ENCODE measurements around the gene TCEA3. TPM values are rescaled to one million over a fixed set of nuclear protein-coding genes. Genes with fewer than 3 reads are reported as not detected.

The TCEA3 gene
- total RNA-seq, 1 experiment from 2014 or later: 1.5 TPM

DNA sequence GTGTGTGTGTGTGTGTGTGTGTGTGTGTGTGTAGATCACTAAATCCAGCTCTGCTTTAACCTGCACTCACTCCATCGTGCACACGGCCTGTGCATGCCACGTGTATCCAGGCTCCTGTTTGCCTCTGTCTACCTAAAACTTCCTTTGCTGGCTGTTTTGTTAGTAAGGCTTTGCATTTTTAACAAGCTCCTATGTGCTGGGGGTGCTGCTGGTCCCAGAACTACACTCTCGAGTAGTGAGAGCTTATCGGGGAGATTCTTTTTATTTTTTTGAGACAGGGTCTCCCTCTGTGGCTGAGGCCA is 596 bp upstream of the TCEA3 start:
- no peak overlapping the region for H3K27ac Mint-ChIP-seq (ENCODE audit: low read depth, unreplicated experiment)
- intact Hi-C loops (cut with micrococcal nuclease): no loop called here
- TF ChIP-seq, protein P1, sequence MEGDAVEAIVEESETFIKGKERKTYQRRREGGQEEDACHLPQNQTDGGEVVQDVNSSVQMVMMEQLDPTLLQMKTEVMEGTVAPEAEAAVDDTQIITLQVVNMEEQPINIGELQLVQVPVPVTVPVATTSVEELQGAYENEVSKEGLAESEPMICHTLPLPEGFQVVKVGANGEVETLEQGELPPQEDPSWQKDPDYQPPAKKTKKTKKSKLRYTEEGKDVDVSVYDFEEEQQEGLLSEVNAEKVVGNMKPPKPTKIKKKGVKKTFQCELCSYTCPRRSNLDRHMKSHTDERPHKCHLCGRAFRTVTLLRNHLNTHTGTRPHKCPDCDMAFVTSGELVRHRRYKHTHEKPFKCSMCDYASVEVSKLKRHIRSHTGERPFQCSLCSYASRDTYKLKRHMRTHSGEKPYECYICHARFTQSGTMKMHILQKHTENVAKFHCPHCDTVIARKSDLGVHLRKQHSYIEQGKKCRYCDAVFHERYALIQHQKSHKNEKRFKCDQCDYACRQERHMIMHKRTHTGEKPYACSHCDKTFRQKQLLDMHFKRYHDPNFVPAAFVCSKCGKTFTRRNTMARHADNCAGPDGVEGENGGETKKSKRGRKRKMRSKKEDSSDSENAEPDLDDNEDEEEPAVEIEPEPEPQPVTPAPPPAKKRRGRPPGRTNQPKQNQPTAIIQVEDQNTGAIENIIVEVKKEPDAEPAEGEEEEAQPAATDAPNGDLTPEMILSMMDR (IDR thresholded peaks at IDR 0.05; ENCODE audit: unreplicated experiment): no peak
- BruUV-seq (replicated peaks): no TSS peak
- H3K36me3 Mint-ChIP-seq (ENCODE audit: insufficient read depth, unreplicated experiment): peaks cover 40% of the 10 kb centered on the region
- H3K4me1 Mint-ChIP-seq (ENCODE audit: insufficient read depth, unreplicated experiment): peaks cover 8% of the 10 kb centered on the region
- CTCF ChIA-PET: interaction anchor here (1.1 kb wide), 1 partner anchor 72 kb away, joined by 6 read pairs; no protein-coding TSS in a partner anchor
- H3K9me3 Mint-ChIP-seq (ENCODE audit: unreplicated experiment): no peaks in the 10 kb centered on the region
- H3K27me3 Mint-ChIP-seq (ENCODE audit: insufficient read depth, unreplicated experiment): no peaks in the 10 kb centered on the region
- no peak overlapping the region for H3K4me3 Mint-ChIP-seq (ENCODE audit: unreplicated experiment)
- DNase-seq (ENCODE audit: unreplicated experiment): no peak
- POLR2A ChIA-PET: interaction anchor here (0.9 kb wide), 1 partner anchor 57 kb away, joined by 3 read pairs; no protein-coding TSS in a partner anchor

DNA sequence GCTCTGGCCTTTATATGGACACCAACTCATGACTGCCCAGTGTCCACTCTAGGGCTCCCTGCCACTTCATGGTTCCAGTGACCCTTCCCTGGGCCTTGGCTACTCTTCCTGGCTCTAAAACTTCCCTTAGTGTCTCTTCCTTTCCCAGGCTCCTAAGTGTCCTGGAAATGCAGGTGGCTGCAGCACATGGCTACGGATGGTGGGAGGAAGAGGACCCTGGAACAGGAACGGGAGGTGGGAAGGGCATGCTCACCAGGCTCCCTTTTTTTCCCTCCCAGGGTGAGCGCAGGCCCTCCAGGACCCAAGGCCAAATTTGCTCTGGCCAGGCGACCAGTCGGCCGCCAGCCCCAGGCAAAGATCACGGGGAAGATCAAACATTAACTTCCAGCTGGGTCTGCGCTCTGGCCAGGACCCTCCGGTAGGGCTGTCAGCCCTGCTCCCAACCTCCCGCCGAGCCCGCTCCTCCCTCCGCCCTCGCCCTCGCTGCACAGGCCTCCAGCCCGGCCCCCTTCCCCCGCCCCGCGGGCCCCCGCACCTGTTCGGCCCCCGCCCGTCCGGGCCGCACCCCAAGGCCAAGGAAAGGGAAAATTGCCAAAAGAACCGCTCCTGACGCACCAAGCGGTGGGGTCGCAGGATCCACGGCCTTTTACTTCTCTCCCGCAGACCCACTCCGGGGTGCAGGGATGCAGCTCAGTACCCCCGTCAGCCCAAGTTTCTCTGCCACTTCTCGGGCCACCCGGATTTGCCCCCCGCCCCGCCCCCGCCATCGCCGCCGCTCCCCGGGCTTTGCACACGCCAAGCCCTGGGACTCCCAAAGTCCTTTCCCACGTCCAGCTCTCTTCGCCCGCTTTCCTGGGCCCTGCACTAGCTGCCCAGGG is 894 bp downstream of the TCEA3 start:
- H3K27me3 Mint-ChIP-seq (ENCODE audit: insufficient read depth, unreplicated experiment): no peaks in the 10 kb centered on the region
- intact Hi-C loops (cut with micrococcal nuclease): no loop called here
- H3K4me1 Mint-ChIP-seq (ENCODE audit: insufficient read depth, unreplicated experiment): peaks cover 8% of the 10 kb centered on the region
- no peak overlapping the region for H3K27ac Mint-ChIP-seq (ENCODE audit: low read depth, unreplicated experiment)
- POLR2A ChIA-PET: interaction anchor here (1.2 kb wide), 1 partner anchor 11 kb away, joined by 3 read pairs; no protein-coding TSS in a partner anchor
- no peak for DNase-seq (ENCODE audit: unreplicated experiment)
- no peak overlapping the region for H3K4me3 Mint-ChIP-seq (ENCODE audit: unreplicated experiment)
- BruUV-seq (replicated peaks): no TSS peak
- H3K9me3 Mint-ChIP-seq (ENCODE audit: unreplicated experiment): no peaks in the 10 kb centered on the region
- CTCF ChIA-PET: no interaction called here
- TF ChIP-seq, protein P1 (IDR thresholded peaks at IDR 0.05; ENCODE audit: unreplicated experiment): no peak
- H3K36me3 Mint-ChIP-seq (ENCODE audit: insufficient read depth, unreplicated experiment): peaks cover 31% of the 10 kb centered on the region

DNA sequence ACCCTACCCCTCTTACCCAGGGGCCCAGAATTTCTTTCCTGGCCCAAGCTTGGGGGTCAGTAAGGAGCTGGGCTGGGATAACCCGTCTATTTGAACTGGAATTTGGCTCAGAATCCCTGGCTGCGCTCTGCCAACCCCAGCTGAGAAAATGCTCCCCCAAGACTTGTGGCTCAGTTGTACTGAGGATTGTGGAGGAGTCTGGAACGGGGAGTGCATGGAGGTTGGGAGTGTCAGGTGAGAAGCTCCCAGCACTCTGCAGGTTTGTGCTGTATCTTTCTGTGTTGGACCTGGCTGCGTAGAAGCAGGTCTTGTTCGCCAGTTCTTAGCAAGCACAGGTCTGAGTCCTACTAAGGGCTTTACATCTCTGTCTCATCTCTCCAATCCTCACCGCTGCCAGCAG is 1.6 kb downstream of the TCEA3 start:
- POLR2A ChIA-PET: interaction anchor here (0.9 to 1.2 kb wide), 3 partner anchors 10 to 79 kb away, joined by 3 to 4 read pairs (median 3); partner anchors contain the start of gene HNRNPR
- intact Hi-C loops (cut with micrococcal nuclease): no loop called here
- Mint-ChIP-seq H3K4me1 (ENCODE audit: insufficient read depth, unreplicated experiment) (peaks cover 8% of the 10 kb centered on the region), H3K9me3 (ENCODE audit: unreplicated experiment) (no peaks in the 10 kb centered on the region), H3K27ac (ENCODE audit: low read depth, unreplicated experiment) (no peak overlapping the region), H3K27me3 (ENCODE audit: insufficient read depth, unreplicated experiment) (no peaks in the 10 kb centered on the region), H3K4me3 (ENCODE audit: unreplicated experiment) (no peak overlapping the region), H3K36me3 (ENCODE audit: insufficient read depth, unreplicated experiment) (peaks cover 31% of the 10 kb centered on the region)
- TF ChIP-seq, protein P1 (IDR thresholded peaks at IDR 0.05; ENCODE audit: unreplicated experiment): no peak
- BruUV-seq (replicated peaks): no TSS peak
- DNase-seq (ENCODE audit: unreplicated experiment): no peak
- CTCF ChIA-PET: interaction anchor here (0.5 kb wide), 1 partner anchor 647 kb away, joined by 3 read pairs; no protein-coding TSS in a partner anchor

DNA sequence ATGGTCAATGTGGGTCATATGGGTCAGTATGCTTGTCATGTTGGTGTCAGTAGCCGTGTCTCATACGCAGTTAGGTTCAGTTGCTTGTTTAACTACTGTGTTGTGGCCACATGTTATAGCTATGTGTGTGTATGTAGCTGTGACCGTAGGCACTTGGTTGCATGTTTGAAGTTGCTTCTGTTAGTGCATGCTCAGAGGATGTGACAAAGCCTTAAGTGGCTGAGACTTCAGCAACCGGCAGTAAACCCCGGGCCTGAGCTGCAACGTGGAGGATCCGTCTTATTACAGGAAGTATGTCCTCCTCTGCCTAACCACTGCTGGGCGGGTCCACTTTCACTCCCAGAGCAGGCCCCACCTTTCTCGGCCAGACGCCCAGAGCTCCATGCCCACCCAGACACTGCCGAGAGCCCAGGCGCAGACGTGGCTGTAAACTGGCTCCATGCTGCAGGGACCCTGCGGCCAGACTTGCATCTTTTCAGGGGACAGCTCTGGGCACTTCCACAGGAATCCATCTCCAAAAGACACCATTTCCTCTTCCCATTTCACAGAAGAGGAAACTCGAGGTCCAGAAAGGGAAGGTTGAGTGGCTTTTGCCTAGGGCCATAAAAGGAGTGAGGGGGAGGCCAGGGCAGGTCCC is 2.2 kb downstream of the TCEA3 start:
- peaks cover 29% of the 10 kb centered on the region for H3K36me3 Mint-ChIP-seq (ENCODE audit: insufficient read depth, unreplicated experiment)
- TF ChIP-seq, protein P1 (IDR thresholded peaks at IDR 0.05; ENCODE audit: unreplicated experiment): no peak
- DNase-seq (ENCODE audit: unreplicated experiment): no peak
- BruUV-seq (replicated peaks): no TSS peak
- H3K27me3 Mint-ChIP-seq (ENCODE audit: insufficient read depth, unreplicated experiment): no peaks in the 10 kb centered on the region
- POLR2A ChIA-PET: interaction anchor here (0.7 to 1.2 kb wide), 4 partner anchors 11 to 959 kb away, joined by 3 to 4 read pairs (median 3); partner anchors contain the start of gene HNRNPR
- CTCF ChIA-PET: interaction anchor here (0.5 to 0.7 kb wide), 2 partner anchors 32 to 648 kb away, joined by 3 read pairs; no protein-coding TSS in a partner anchor
- no peak overlapping the region for H3K27ac Mint-ChIP-seq (ENCODE audit: low read depth, unreplicated experiment)
- peaks cover 8% of the 10 kb centered on the region for H3K4me1 Mint-ChIP-seq (ENCODE audit: insufficient read depth, unreplicated experiment)
- intact Hi-C loops (cut with micrococcal nuclease): no loop called here
- no peak overlapping the region for H3K4me3 Mint-ChIP-seq (ENCODE audit: unreplicated experiment)
- no peaks in the 10 kb centered on the region for H3K9me3 Mint-ChIP-seq (ENCODE audit: unreplicated experiment)
